ENCODE measurements around the gene FNDC10. TPM values are rescaled to one million over a fixed set of nuclear protein-coding genes. Genes with fewer than 3 reads are reported as not detected.
"Not testable (repeated sequence)": the region's sequence is repeated elsewhere in the genome, so short reads cannot be mapped to it uniquely, and the experiment has no call there.

The FNDC10 gene
- total RNA-seq, 1 experiment from 2014 or later: 1.2 TPM

GRCh38 chr1:1602968-1603506 lies 3.1 kb upstream of the FNDC10 start:
- no peak for DNase-seq (ENCODE audit: low spot score)
- in situ Hi-C loops (cut with HindIII; ENCODE audit: low sequenced_read_pairs): no loop called here

GRCh38 chr1:1602304-1602967 lies 2.5 kb upstream of the FNDC10 start:
- no peak for DNase-seq (ENCODE audit: low spot score)
- in situ Hi-C loops (cut with HindIII; ENCODE audit: low sequenced_read_pairs): no loop called here

- in situ Hi-C loops (cut with HindIII; ENCODE audit: low sequenced_read_pairs): no loop called here
- DNase-seq (ENCODE audit: low spot score): no peak
Measured at GRCh38 chr1:1601564-1602303, 1.8 kb upstream of the FNDC10 start.

GRCh38 chr1:1600861-1601563 lies 1.1 kb upstream of the FNDC10 start:
- in situ Hi-C loops (cut with HindIII; ENCODE audit: low sequenced_read_pairs): no loop called here
- DNase-seq (ENCODE audit: low spot score): no peak

GRCh38 chr1:1599030-1599934 lies 653 bp downstream of the FNDC10 start:
- peak; percentile 17 for DNase-seq (ENCODE audit: low spot score)
- in situ Hi-C loops (cut with HindIII; ENCODE audit: low sequenced_read_pairs): no loop called here

GRCh38 chr1:1598720-1599029 lies 1.3 kb downstream of the FNDC10 start:
- in situ Hi-C loops (cut with HindIII; ENCODE audit: low sequenced_read_pairs): no loop called here
- DNase-seq (ENCODE audit: low spot score): no peak

GRCh38 chr1:1598051-1598719 lies 1.8 kb downstream of the FNDC10 start:
- DNase-seq (ENCODE audit: low spot score): no peak
- in situ Hi-C loops (cut with HindIII; ENCODE audit: low sequenced_read_pairs): no loop called here

GRCh38 chr1:1597275-1597930 lies 2.5 kb downstream of the FNDC10 start:
- in situ Hi-C loops (cut with HindIII; ENCODE audit: low sequenced_read_pairs): no loop called here
- no peak for DNase-seq (ENCODE audit: low spot score)

- in situ Hi-C loops (cut with HindIII; ENCODE audit: low sequenced_read_pairs): no loop called here
- DNase-seq (ENCODE audit: low spot score): no peak
Measured at GRCh38 chr1:1596493-1597274, 3.3 kb downstream of the FNDC10 start.

- DNase-seq (ENCODE audit: low spot score); in situ Hi-C loops (cut with HindIII; ENCODE audit: low sequenced_read_pairs): not testable (repeated sequence)
Measured at GRCh38 chr1:1595341-1595740, 4.6 kb downstream of the FNDC10 start.

GRCh38 chr1:1594602-1595260 lies 5.2 kb downstream of the FNDC10 start:
- in situ Hi-C loops (cut with HindIII; ENCODE audit: low sequenced_read_pairs): no loop called here
- peak; percentile 59 for DNase-seq (ENCODE audit: low spot score)

- in situ Hi-C loops (cut with HindIII; ENCODE audit: low sequenced_read_pairs): no loop called here
- no peak for DNase-seq (ENCODE audit: low spot score)
Measured at GRCh38 chr1:1593834-1594601, 5.9 kb downstream of the FNDC10 start.

GRCh38 chr1:1591452-1591851 lies 8.5 kb downstream of the FNDC10 start:
- in situ Hi-C loops (cut with HindIII; ENCODE audit: low sequenced_read_pairs): no loop called here
- DNase-seq (ENCODE audit: low spot score): no peak

- in situ Hi-C loops (cut with HindIII; ENCODE audit: low sequenced_read_pairs): no loop called here
- DNase-seq (ENCODE audit: low spot score): no peak
Measured at GRCh38 chr1:1583347-1584010, 16.5 kb downstream of the FNDC10 start.

- in situ Hi-C loops (cut with HindIII; ENCODE audit: low sequenced_read_pairs): no loop called here
- no peak for DNase-seq (ENCODE audit: low spot score)
Measured at GRCh38 chr1:1582585-1583346, 17.2 kb downstream of the FNDC10 start.
